Measurements from ENCODE around the gene RNASE1.
"Not testable (repeated sequence)": the region's sequence is repeated elsewhere in the genome, so short reads cannot be mapped to it uniquely, and the experiment has no call there.

DNA sequence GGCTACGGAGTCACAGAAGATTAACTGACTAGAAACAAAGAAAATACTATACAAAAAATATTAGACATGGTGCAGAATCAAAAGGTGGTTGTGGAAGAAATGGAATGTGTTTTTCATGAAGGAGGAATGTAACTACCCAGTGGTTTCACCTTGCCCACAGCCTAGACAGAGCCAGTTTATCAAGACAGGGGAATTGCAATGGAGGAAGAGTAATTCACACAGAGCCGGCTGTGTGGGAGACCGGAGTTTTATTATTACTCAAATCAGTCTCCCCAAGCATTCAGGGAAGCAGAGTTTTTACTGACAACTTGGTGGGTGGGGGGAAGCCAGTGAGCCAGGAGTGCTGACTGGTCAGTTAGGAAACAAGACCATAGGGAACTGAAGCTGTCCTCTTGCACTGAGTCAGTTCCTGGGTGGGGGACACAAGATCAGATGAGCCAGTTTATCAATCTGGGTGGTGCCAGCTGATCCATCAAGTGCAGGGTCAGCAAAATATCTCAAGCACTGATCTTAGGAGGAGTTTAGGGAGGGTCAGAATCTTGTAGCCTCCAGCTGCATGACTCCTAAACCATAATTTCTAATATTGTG, 19.0 kb upstream of the RNASE1 start:
- not testable (repeated sequence) for TF ChIP-seq CTCF (IDR thresholded peaks at IDR 0.05; ENCODE audit: insufficient read depth, low read length, poor library complexity, severe bottlenecking); EZH2phosphoT487 (conservative IDR thresholded peaks at IDR 0.05; ENCODE audit: low read length)
